ENCODE results near the gene RAD51C.

RAD51C gene

GRCh38 chr17:58722696-58723095, 30.3 kb downstream of the RAD51C start:
- no peak for TF ChIP-seq TAF1 (IDR thresholded peaks at IDR 0.05; ENCODE audit: borderline replicate concordance, insufficient read depth, low read length)
- no peak for TF ChIP-seq FOXP2 (optimal IDR thresholded peaks at IDR 0.05; ENCODE audit: borderline replicate concordance, extremely low read depth, extremely low read length, insufficient read depth)
- TF ChIP-seq REST (IDR thresholded peaks at IDR 0.05; ENCODE audit: insufficient read depth in 1 of 2, low read depth in 2 of 2, low read length in 2 of 2), result no peak
- no peak for TF ChIP-seq SIN3A (IDR thresholded peaks at IDR 0.05; ENCODE audit: borderline replicate concordance, insufficient read depth, low read length)
- no peak for TF ChIP-seq POLR2AphosphoS5 (IDR thresholded peaks at IDR 0.05; ENCODE audit: low read depth, low read length)

DNA sequence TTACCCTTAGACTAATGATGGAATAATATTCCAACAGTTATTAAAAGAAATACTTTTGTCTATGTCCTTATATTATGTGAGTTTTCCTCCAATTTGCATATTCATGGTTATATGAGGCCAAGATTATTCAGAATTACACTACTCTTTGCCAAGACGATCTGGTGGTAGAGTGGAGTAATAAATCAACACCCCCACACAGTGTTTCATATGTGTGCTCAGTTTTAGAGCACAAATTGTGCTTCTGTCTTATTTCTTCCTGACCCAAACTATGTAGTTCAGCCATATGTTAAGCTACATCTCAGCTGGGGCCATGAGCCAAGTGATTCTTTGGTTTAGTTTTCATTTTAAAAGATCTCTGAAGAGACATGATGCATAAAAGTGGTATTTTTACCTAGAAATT, 36.4 kb downstream of the RAD51C start:
- no peak for TF ChIP-seq POLR2AphosphoS5 (IDR thresholded peaks at IDR 0.05; ENCODE audit: low read depth, low read length)
- TF ChIP-seq SIN3A (IDR thresholded peaks at IDR 0.05; ENCODE audit: borderline replicate concordance, insufficient read depth, low read length), result no peak
- no peak for TF ChIP-seq REST (IDR thresholded peaks at IDR 0.05; ENCODE audit: insufficient read depth in 1 of 2, low read depth in 2 of 2, low read length in 2 of 2)

GRCh38 chr17:58730937-58731336, 38.5 kb downstream of the RAD51C start:
- no peak for TF ChIP-seq SIN3A (IDR thresholded peaks at IDR 0.05; ENCODE audit: borderline replicate concordance, insufficient read depth, low read length)
- TF ChIP-seq TAF1 (IDR thresholded peaks at IDR 0.05; ENCODE audit: borderline replicate concordance, insufficient read depth, low read length), result no peak
- TF ChIP-seq POLR2AphosphoS5 (IDR thresholded peaks at IDR 0.05; ENCODE audit: low read depth, low read length), result no peak
- no peak for TF ChIP-seq FOXP2 (optimal IDR thresholded peaks at IDR 0.05; ENCODE audit: borderline replicate concordance, extremely low read depth, extremely low read length, insufficient read depth)
- TF ChIP-seq REST (IDR thresholded peaks at IDR 0.05; ENCODE audit: insufficient read depth in 1 of 2, low read depth in 2 of 2, low read length in 2 of 2), result no peak

DNA sequence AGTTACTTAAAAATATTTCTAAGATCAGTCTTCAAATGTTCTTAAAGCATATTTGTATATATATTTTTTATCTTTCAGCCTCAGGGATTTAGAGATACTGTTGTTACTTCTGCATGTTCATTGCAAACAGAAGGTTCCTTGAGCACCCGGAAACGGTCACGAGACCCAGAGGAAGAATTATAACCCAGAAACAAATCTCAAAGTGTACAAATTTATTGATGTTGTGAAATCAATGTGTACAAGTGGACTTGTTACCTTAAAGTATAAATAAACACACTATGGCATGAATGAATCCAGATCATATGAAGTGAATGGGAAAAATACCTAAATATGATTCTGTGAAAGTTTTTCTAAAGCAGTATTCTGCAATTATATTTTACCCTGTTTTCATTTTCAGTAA, 41.6 kb downstream of the RAD51C start:
- TF ChIP-seq SIN3A (IDR thresholded peaks at IDR 0.05; ENCODE audit: borderline replicate concordance, insufficient read depth, low read length) (no peak), FOXP2 (optimal IDR thresholded peaks at IDR 0.05; ENCODE audit: borderline replicate concordance, extremely low read depth, extremely low read length, insufficient read depth) (no peak), TAF1 (IDR thresholded peaks at IDR 0.05; ENCODE audit: borderline replicate concordance, insufficient read depth, low read length) (no peak), REST (IDR thresholded peaks at IDR 0.05; ENCODE audit: insufficient read depth in 1 of 2, low read depth in 2 of 2, low read length in 2 of 2) (no peak), POLR2AphosphoS5 (IDR thresholded peaks at IDR 0.05; ENCODE audit: low read depth, low read length) (no peak)

- TF ChIP-seq FOXP2 (optimal IDR thresholded peaks at IDR 0.05; ENCODE audit: borderline replicate concordance, extremely low read depth, extremely low read length, insufficient read depth), result no peak
- TF ChIP-seq TAF1 (IDR thresholded peaks at IDR 0.05; ENCODE audit: borderline replicate concordance, insufficient read depth, low read length), result no peak
- no peak for TF ChIP-seq REST (IDR thresholded peaks at IDR 0.05; ENCODE audit: insufficient read depth in 1 of 2, low read depth in 2 of 2, low read length in 2 of 2)
- no peak for TF ChIP-seq SIN3A (IDR thresholded peaks at IDR 0.05; ENCODE audit: borderline replicate concordance, insufficient read depth, low read length)
- no peak for TF ChIP-seq POLR2AphosphoS5 (IDR thresholded peaks at IDR 0.05; ENCODE audit: low read depth, low read length)
Observed at GRCh38 chr17:58734811-58735210, 42.4 kb downstream of the RAD51C start.
